Breast epithelium (tissue), 3 donors: Measurements from ENCODE around the gene ALOX5.

Source experiments
- CTCF ChIP-seq, 3 donors: fragments of 450-650 bp; IDR thresholded peaks; one replicate each; pipeline ENCODE4 v1.5.1; 2016 to 2017; ENCODE audit warnings: antibody characterized with exemption in 3 of 3, mild to moderate bottlenecking in 3 of 3, moderate library complexity in 3 of 3
- POLR2A ChIP-seq: fragments of 450-650 bp; IDR thresholded peaks from one replicate; pipeline ENCODE4 v1.6.1; 2016; ENCODE audit warnings: antibody characterized with exemption, mild to moderate bottlenecking, moderate library complexity
- POLR2AphosphoS5 ChIP-seq, 3 donors: sonication (generic); formaldehyde crosslinking; IDR thresholded peaks; one replicate each; pipeline ENCODE4 v1.6.1; 2017; ENCODE audit warnings: antibody characterized with exemption in 3 of 3

GRCh38 chr10:45447416-45447815 is 73.4 kb downstream of the ALOX5 start:
- no peak for TF ChIP-seq POLR2AphosphoS5 (IDR thresholded peaks at IDR 0.05)
- TF ChIP-seq CTCF (IDR thresholded peaks at IDR 0.05) = no peak
- TF ChIP-seq POLR2A = no peak
